MM.1S (cell line): ENCODE data around the gene DMRTB1.

Experiments used
- EZH2 ChIP-seq: fragments of 300-600 bp; sonication (generic); optimal IDR thresholded peaks from 2 replicates; pipeline ENCODE3; 2017; ENCODE audit warnings: low read depth, mild to moderate bottlenecking, antibody characterized with exemption, low read length, mixed read lengths
- EZH2phosphoT487 ChIP-seq: fragments of 300-600 bp; sonication (generic); IDR thresholded peaks from 2 replicates; pipeline ENCODE4 v1.6.1; 2018; ENCODE audit warnings: antibody characterized with exemption, low read length
- TF ChIP-seq, protein P1 (sequence below): fragments of 300-600 bp; sonication (generic); IDR thresholded peaks from 2 replicates; pipeline ENCODE4 v1.5.1; 2016; ENCODE audit warnings: antibody characterized with exemption, low read length, mixed read lengths

GRCh38 chr1:53510215-53510614, 51.0 kb downstream of the DMRTB1 start:
- TF ChIP-seq, protein P1, sequence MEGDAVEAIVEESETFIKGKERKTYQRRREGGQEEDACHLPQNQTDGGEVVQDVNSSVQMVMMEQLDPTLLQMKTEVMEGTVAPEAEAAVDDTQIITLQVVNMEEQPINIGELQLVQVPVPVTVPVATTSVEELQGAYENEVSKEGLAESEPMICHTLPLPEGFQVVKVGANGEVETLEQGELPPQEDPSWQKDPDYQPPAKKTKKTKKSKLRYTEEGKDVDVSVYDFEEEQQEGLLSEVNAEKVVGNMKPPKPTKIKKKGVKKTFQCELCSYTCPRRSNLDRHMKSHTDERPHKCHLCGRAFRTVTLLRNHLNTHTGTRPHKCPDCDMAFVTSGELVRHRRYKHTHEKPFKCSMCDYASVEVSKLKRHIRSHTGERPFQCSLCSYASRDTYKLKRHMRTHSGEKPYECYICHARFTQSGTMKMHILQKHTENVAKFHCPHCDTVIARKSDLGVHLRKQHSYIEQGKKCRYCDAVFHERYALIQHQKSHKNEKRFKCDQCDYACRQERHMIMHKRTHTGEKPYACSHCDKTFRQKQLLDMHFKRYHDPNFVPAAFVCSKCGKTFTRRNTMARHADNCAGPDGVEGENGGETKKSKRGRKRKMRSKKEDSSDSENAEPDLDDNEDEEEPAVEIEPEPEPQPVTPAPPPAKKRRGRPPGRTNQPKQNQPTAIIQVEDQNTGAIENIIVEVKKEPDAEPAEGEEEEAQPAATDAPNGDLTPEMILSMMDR: no peak
- TF ChIP-seq EZH2 (no peak), EZH2phosphoT487 (no peak)
